HG03060 (cell line): ENCODE data around the gene LRRFIP1.

Experiments
- ATAC-seq: cut with Tn5 transposase; IDR thresholded peaks from one replicate; pipeline ENCODE4 v1.9.1; 2021; ENCODE audit warnings: low read depth, moderate number of reproducible peaks; ENCODE audit not compliant: unreplicated experiment

LRRFIP1 gene

GRCh38 chr2:237638176-237638575 is 10.8 kb downstream of the LRRFIP1 start:
- no peak for ATAC-seq

GRCh38 chr2:237639052-237639835 is 11.9 kb downstream of the LRRFIP1 start:
- no peak for ATAC-seq

GRCh38 chr2:237639836-237640220 is 12.4 kb downstream of the LRRFIP1 start:
- ATAC-seq = no peak

GRCh38 chr2:237640493-237640998 is 13.2 kb downstream of the LRRFIP1 start:
- no peak for ATAC-seq

- ATAC-seq = no peak
Measured at GRCh38 chr2:237642038-237642734, 14.8 kb downstream of the LRRFIP1 start.

- no peak for ATAC-seq
Measured at GRCh38 chr2:237643066-237643465, 15.7 kb downstream of the LRRFIP1 start.

- ATAC-seq = no peak
Measured at GRCh38 chr2:237643582-237644380, 16.4 kb downstream of the LRRFIP1 start.

GRCh38 chr2:237644381-237644703 is 17.0 kb downstream of the LRRFIP1 start:
- no peak for ATAC-seq

- ATAC-seq = no peak
Measured at GRCh38 chr2:237645261-237645660, 17.9 kb downstream of the LRRFIP1 start.

GRCh38 chr2:237647176-237648015 is 20.0 kb downstream of the LRRFIP1 start:
- no peak for ATAC-seq

- no peak for ATAC-seq
Measured at GRCh38 chr2:237648016-237648381, 20.6 kb downstream of the LRRFIP1 start.

GRCh38 chr2:237649541-237650454 is 22.4 kb downstream of the LRRFIP1 start:
- ATAC-seq = no peak

- no peak for ATAC-seq
Measured at GRCh38 chr2:237650455-237650850, 23.1 kb downstream of the LRRFIP1 start.

- no peak for ATAC-seq
Measured at GRCh38 chr2:237651761-237652160, 24.4 kb downstream of the LRRFIP1 start.

- no peak for ATAC-seq
Measured at GRCh38 chr2:237652181-237652580, 24.8 kb downstream of the LRRFIP1 start.

GRCh38 chr2:237652854-237653253 is 25.5 kb downstream of the LRRFIP1 start:
- ATAC-seq = no peak

- ATAC-seq = no peak
Measured at GRCh38 chr2:237653776-237654558, 26.6 kb downstream of the LRRFIP1 start.

GRCh38 chr2:237657063-237657462 is 29.7 kb downstream of the LRRFIP1 start:
- ATAC-seq = no peak
